Lung (tissue), 13 donors: ENCODE measurements around the gene IMPG1. TPM values are rescaled to one million over a fixed set of nuclear protein-coding genes. Genes with fewer than 3 reads are reported as not detected.

Experiments used
- ATAC-seq: fragments of 200-7000 bp; cut with Tn5 transposase; one replicate; pipeline ENCODE4 v1.9.1; 2020; ENCODE audit warnings: moderate number of reproducible peaks; ENCODE audit not compliant: insufficient read depth, low FRiP score
- DNase-seq, 3 donors: peaks; one replicate each; pipeline ENCODE4 v3.0.0-alpha.2; 2013 to 2017
- H3K27ac ChIP-seq, 2 donors: one replicate each; pipeline ENCODE4 v1.5.1; 2013; ENCODE audit warnings: mild to moderate bottlenecking in 2 of 2, moderate library complexity in 2 of 2, control low read depth in 1 of 2, inconsistent platforms in 1 of 2, low read depth in 1 of 2, low read length in 1 of 2
- H3K27me3 ChIP-seq, 3 donors: one replicate each; pipeline ENCODE4 v1.5.1; 2013; ENCODE audit warnings: low read length in 2 of 3; ENCODE audit not compliant: control insufficient read depth in 3 of 3, insufficient read depth in 3 of 3
- H3K36me3 ChIP-seq, 4 donors: one replicate each; pipeline ENCODE4 v1.5.1; 2013; ENCODE audit warnings: low read length in 4 of 4, mild to moderate bottlenecking in 1 of 4, moderate library complexity in 1 of 4; ENCODE audit not compliant: control insufficient read depth in 4 of 4, insufficient read depth in 4 of 4
- H3K4me1 ChIP-seq, 5 donors: one replicate each; pipeline ENCODE4 v1.5.1; 2013; ENCODE audit warnings: low read length in 5 of 5, mild to moderate bottlenecking in 2 of 5, moderate library complexity in 1 of 5; ENCODE audit not compliant: control insufficient read depth in 5 of 5, insufficient read depth in 5 of 5
- H3K4me3 ChIP-seq: one replicate; pipeline ENCODE4 v1.5.1; 2013; ENCODE audit warnings: mild to moderate bottlenecking, control low read depth, moderate library complexity
- H3K9ac ChIP-seq, 2 donors: one replicate each; pipeline ENCODE4 v1.5.1; 2013; ENCODE audit warnings: low read length in 2 of 2, control low read depth in 1 of 2; ENCODE audit not compliant: insufficient read depth in 1 of 2
- H3K9me3 ChIP-seq, 4 donors: one replicate each; pipeline ENCODE4 v1.5.1; 2013; ENCODE audit warnings: low read length in 3 of 4, mild to moderate bottlenecking in 1 of 4, moderate library complexity in 1 of 4; ENCODE audit not compliant: control insufficient read depth in 4 of 4, insufficient read depth in 3 of 4
- CTCF ChIP-seq: IDR thresholded peaks from 2 replicates; pipeline ENCODE4 v1.5.1; 2012; ENCODE audit warnings: mild to moderate bottlenecking; ENCODE audit errors: control extremely low read depth, extremely low read depth
- WGBS, 2 donors: extraction: QIAGEN DNeasy Blood & Tissue Kit; methylation state at CpG; one replicate each; pipeline ENCODE4 v1.1.7; 2013; 5-methylcytosine and 5-hydroxymethylcytosine counted together
- polyA plus RNA-seq, 2 donors: library from polyadenylated mRNA; stranded (reverse); fragments of 200-250 nt; gene quantifications; one replicate each; pipeline ENCODE4 v1.2.1, GENCODE V29; 2013
- small RNA-seq: library from RNA; depleted of rRNA; stranded (forward); fragments of <200 nt; gene quantifications from one replicate; pipeline ENCODE3, GENCODE V24; 2014; ENCODE audit warnings: low replicate concordance
- total RNA-seq, 2 donors: library from RNA; depleted of rRNA in 1 of 2; stranded (reverse); fragments of >200 nt in 1 of 2; gene quantifications; one replicate each; pipeline ENCODE4 v1.2.1, GENCODE V29; 2014 to 2021
- donor health status: control.
- donor health status: control.
- donor health status: Bipolar disorder and iron deficiency.
- donor health status: healthy.
- donor health status: DM: yes; HTN: yes; CAD: no.

IMPG1 gene
- total and polyA plus RNA-seq, 4 donors = not detected

DNA sequence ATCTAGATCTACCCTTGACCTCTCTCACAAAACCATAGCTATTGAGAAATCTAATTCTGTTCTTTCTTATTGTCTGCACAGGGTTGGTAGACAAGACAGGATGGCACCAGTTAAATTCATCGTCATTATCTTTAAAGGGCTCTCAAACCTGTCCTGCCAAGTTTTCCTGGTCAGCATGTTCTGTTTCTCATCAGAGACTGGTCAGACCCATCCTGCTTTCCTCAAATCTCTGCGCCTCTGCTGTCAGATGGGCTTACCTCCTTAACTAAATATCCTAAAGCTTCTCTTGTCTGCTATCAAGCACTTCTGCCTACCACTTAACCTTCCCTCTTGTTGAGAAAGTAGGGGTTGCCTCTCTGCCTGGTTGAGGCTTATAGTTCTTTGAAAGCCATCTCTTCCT, 198.2 kb downstream of the IMPG1 start:
- Histone ChIP-seq H3K4me3 (no peak overlapping the region), H3K4me1 (no peaks in the 10 kb centered on the region), H3K27ac (no peak overlapping the region), H3K36me3 (peaks cover 0 to 10% (median 4%) of the 10 kb centered on the region in 4 donors), H3K9me3 (no peaks in the 10 kb centered on the region), H3K9ac (no peak overlapping the region), H3K27me3 (no peaks in the 10 kb centered on the region)
- ATAC-seq (no peak), DNase-seq (no peak)
- TF ChIP-seq CTCF = no peak
- WGBS, 2 donors = 91 to 94% methylated on average over 2 of the region's 2 CpGs

Small RNAs within 50 kb of the gene (small RNA-seq; reads per million reads assigned to genes)
- gene RF00019 (not detected), gene RNU6-248P (not detected)
